ENCODE results near the gene ADCY2. TPM values are rescaled to one million over a fixed set of nuclear protein-coding genes. Genes with fewer than 3 reads are reported as not detected.

ADCY2 gene
- total RNA-seq, 2 donors from 2014 or later, result 5.2 to 17.7 TPM

DNA sequence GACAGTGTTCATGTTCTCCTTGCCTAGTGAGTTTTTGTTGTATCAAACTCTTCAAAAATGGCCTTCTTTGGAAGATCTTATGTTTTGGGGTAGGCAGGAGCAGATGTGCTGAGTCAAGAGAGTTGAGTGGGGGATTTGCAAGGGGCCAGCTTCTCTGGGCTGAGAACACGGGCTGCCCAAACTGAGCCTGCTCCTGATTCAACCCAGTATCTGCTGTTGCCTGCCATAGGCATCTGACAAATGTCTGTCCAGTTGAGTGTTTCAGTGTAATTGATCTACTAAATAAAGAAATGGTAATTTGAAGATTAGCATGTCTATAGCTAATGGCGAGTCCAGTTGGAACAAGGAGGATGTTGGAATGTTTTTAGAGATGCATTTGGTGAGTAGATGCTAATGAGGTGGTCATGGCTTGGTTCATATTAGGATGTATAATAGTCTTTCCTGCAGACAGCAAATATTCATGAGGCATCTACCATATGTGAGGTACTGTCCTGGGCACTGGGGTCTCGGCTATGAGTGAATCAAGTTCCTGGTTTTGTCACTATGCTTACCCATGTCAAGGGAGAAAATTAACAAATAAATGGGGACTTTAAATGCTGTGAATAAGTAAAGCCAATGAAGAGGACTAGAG is 119.5 kb downstream of the ADCY2 start:
- H3K27me3 ChIP-seq (replicated peaks; ENCODE audit: insufficient read depth), result no peaks in the 10 kb centered on the region
- no peak overlapping the region for H3K27ac ChIP-seq
- no peak for DNase-seq (ENCODE audit: low spot score)
- no peaks in the 10 kb centered on the region for H3K9me3 ChIP-seq
- no peaks in the 10 kb centered on the region for H3K36me3 ChIP-seq
- H3K4me3 ChIP-seq, result no peak overlapping the region
- TF ChIP-seq POLR2A (IDR thresholded peaks at IDR 0.05) (no peak), POLR2AphosphoS5 (IDR thresholded peaks at IDR 0.05) (no peak)
- TF ChIP-seq, protein P1, sequence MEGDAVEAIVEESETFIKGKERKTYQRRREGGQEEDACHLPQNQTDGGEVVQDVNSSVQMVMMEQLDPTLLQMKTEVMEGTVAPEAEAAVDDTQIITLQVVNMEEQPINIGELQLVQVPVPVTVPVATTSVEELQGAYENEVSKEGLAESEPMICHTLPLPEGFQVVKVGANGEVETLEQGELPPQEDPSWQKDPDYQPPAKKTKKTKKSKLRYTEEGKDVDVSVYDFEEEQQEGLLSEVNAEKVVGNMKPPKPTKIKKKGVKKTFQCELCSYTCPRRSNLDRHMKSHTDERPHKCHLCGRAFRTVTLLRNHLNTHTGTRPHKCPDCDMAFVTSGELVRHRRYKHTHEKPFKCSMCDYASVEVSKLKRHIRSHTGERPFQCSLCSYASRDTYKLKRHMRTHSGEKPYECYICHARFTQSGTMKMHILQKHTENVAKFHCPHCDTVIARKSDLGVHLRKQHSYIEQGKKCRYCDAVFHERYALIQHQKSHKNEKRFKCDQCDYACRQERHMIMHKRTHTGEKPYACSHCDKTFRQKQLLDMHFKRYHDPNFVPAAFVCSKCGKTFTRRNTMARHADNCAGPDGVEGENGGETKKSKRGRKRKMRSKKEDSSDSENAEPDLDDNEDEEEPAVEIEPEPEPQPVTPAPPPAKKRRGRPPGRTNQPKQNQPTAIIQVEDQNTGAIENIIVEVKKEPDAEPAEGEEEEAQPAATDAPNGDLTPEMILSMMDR (IDR thresholded peaks at IDR 0.05), result no peak
- intact Hi-C loops (cut with DNase I), result loop anchor here (5.0 kb wide), 1 partner anchor 118 kb away; the partner anchor contains the start of gene ADCY2
- 85% methylated on average over 3 of the region's 3 CpGs for WGBS
- no peaks in the 10 kb centered on the region for H3K4me1 ChIP-seq (replicated peaks)

DNA sequence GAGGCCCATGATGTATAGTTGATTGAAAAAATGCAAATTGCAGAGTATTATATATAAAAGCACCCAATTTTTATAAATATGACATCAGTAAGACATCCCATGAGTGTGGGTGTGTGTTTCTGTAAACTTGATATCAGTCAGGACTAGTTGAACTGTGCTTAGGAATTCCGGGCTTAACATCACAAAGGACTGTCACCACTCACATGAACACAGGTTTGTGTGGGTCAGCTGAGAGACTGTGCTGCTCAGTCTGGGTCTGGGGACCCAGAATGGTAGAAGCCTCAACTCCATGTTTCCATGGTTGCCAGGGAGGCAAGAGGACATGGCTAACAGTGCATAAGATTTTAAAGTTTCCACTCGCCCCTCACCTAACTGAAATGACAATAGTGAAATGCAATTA is 120.3 kb downstream of the ADCY2 start:
- H3K27me3 ChIP-seq (replicated peaks; ENCODE audit: insufficient read depth), result no peaks in the 10 kb centered on the region
- no peaks in the 10 kb centered on the region for H3K4me1 ChIP-seq (replicated peaks)
- no peak for DNase-seq (ENCODE audit: low spot score)
- no peaks in the 10 kb centered on the region for H3K36me3 ChIP-seq
- H3K27ac ChIP-seq, result no peak overlapping the region
- no peak overlapping the region for H3K4me3 ChIP-seq
- TF ChIP-seq POLR2A (IDR thresholded peaks at IDR 0.05) (no peak), POLR2AphosphoS5 (IDR thresholded peaks at IDR 0.05) (no peak)
- TF ChIP-seq, protein P1 (IDR thresholded peaks at IDR 0.05), result no peak
- intact Hi-C loops (cut with DNase I), result loop anchor here (5.0 kb wide), 1 partner anchor 119 kb away; the partner anchor contains the start of gene ADCY2
- WGBS, result 77% methylated on average over 2 of the region's 2 CpGs
- H3K9me3 ChIP-seq, result no peaks in the 10 kb centered on the region

DNA sequence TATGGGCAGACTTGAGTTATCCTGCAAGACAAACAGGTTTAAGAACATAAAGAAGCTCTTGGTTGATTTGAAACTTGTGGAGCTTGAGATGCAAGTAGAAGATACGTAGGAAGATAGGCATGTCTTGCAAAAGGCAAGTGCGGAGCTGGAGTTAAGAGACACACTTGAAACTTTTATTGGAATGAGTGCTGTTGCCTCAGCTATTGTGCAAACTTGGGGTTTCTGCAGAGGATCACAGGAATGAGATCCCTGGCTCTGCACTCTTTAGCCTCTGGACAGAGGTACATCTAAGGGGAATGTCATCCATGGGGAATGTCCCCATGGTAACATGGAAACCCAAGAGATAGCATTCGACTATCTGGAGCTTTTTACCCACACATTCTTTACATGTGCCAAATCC is 121.1 kb downstream of the ADCY2 start:
- TF ChIP-seq, protein P1 (IDR thresholded peaks at IDR 0.05), result no peak
- intact Hi-C loops (cut with DNase I), result loop anchor here (5.0 kb wide), 1 partner anchor 120 kb away; the partner anchor contains the start of gene ADCY2
- Histone ChIP-seq H3K9me3 (no peaks in the 10 kb centered on the region), H3K36me3 (no peaks in the 10 kb centered on the region), H3K4me3 (no peak overlapping the region), H3K27me3 (replicated peaks; ENCODE audit: insufficient read depth) (no peaks in the 10 kb centered on the region), H3K4me1 (replicated peaks) (no peaks in the 10 kb centered on the region), H3K27ac (no peak overlapping the region)
- WGBS, result 81% methylated on average over 3 of the region's 3 CpGs
- DNase-seq (ENCODE audit: low spot score), result no peak

DNA sequence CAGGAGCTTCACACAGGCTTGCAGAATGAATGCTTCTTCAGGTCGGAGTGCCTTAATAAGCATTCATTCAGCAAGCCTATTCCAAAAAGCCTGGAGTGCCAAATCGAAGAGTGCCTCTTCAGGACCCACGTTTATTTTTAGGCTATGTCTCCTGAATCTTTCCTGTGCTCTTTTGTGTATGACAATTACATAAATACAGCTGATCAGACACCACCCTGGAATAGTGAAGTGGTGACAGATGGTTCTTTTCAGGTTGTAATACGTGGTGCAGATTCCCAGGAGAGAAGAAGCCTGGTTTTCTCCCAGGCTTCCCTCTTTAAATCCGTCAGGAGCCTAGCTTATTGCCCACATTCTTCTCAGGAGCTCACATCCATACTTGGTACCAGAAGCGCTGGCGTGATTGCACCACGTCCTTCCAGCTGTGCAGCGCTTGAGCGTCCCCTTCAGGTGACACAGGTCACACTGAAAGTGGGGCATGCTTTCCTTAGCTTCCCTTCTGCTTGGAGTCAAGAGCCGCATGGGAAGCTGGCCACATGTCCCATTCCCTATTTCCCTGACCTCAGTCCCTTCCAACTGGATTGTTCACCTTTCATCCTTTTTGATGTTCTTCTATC is 123.1 kb downstream of the ADCY2 start:
- intact Hi-C loops (cut with DNase I), result loop anchor here (5.0 kb wide), 1 partner anchor 122 kb away; the partner anchor contains the start of gene ADCY2
- H3K4me1 ChIP-seq (replicated peaks), result no peaks in the 10 kb centered on the region
- H3K4me3 ChIP-seq, result no peak overlapping the region
- TF ChIP-seq POLR2A (IDR thresholded peaks at IDR 0.05) (no peak), POLR2AphosphoS5 (IDR thresholded peaks at IDR 0.05) (no peak)
- TF ChIP-seq, protein P1 (IDR thresholded peaks at IDR 0.05), result peak in 1 of 4 experiments; percentile 11
- no peaks in the 10 kb centered on the region for H3K27me3 ChIP-seq (replicated peaks; ENCODE audit: insufficient read depth)
- WGBS, result 56% methylated on average over 11 of the region's 11 CpGs
- H3K27ac ChIP-seq, result no peak overlapping the region
- no peak for DNase-seq (ENCODE audit: low spot score)
- H3K36me3 ChIP-seq, result no peaks in the 10 kb centered on the region
- no peaks in the 10 kb centered on the region for H3K9me3 ChIP-seq

DNA sequence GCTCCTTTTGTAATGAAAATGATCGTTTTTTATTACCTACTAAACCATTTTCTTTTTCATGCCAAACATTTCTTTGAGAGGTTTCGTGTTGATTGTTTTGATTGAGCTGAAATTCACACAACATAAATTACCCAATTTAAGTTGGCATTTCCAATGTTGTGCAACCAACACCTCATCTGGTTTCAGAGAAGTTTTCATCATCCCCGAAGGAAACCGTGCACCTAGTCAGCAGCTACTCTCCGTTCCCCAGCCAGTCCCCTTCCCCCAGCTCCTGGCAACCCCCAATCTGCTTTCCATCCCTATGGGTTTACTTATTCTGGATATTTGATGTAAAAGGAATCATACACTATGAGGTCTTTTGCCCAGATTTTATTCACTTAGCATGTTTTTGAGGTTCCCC is 123.6 kb downstream of the ADCY2 start:
- DNase-seq (ENCODE audit: low spot score), result no peak
- TF ChIP-seq, protein P1 (IDR thresholded peaks at IDR 0.05), result no peak
- TF ChIP-seq POLR2AphosphoS5 (IDR thresholded peaks at IDR 0.05), result no peak
- TF ChIP-seq POLR2A (IDR thresholded peaks at IDR 0.05), result no peak
- no peaks in the 10 kb centered on the region for H3K27me3 ChIP-seq (replicated peaks; ENCODE audit: insufficient read depth)
- H3K36me3 ChIP-seq, result no peaks in the 10 kb centered on the region
- no peaks in the 10 kb centered on the region for H3K4me1 ChIP-seq (replicated peaks)
- H3K9me3 ChIP-seq, result no peaks in the 10 kb centered on the region
- no peak overlapping the region for H3K4me3 ChIP-seq
- no peak overlapping the region for H3K27ac ChIP-seq
- intact Hi-C loops (cut with DNase I), result loop anchor here (5.0 kb wide), 1 partner anchor 122 kb away; the partner anchor contains the start of gene ADCY2
- WGBS, result 64% methylated on average over 5 of the region's 5 CpGs

Data from prostate gland (tissue), 2 donors.